Type B pancreatic cell (in vitro differentiated cells): Measurements from ENCODE around the gene GRK5. TPM values are rescaled to one million over a fixed set of nuclear protein-coding genes. Genes with fewer than 3 reads are reported as not detected.

ENCODE experiments used
- DNase-seq: peaks from one replicate; pipeline ENCODE4 v3.0.0; 2021; ENCODE audit warnings: mixed read lengths; ENCODE audit not compliant: unreplicated experiment; ENCODE audit errors: extremely low spot score
- H3K27ac Mint-ChIP-seq: 2 replicates; pipeline ENCODE4 v1.8.0; 2021; ENCODE audit warnings: mild to moderate bottlenecking, mixed read lengths
- H3K27me3 Mint-ChIP-seq: 2 replicates; pipeline ENCODE4 v1.8.0; 2021; ENCODE audit warnings: mixed read lengths
- H3K36me3 Mint-ChIP-seq: 2 replicates; pipeline ENCODE4 v1.8.0; 2021; ENCODE audit warnings: mixed read lengths
- H3K4me1 Mint-ChIP-seq: one replicate; pipeline ENCODE4 v1.8.0; 2021; ENCODE audit warnings: mixed read lengths; ENCODE audit not compliant: unreplicated experiment
- H3K4me3 Mint-ChIP-seq: 2 replicates; pipeline ENCODE4 v1.8.0; 2021; ENCODE audit warnings: mild to moderate bottlenecking, mixed read lengths
- H3K9me3 Mint-ChIP-seq: 2 replicates; pipeline ENCODE4 v1.8.0; 2021; ENCODE audit warnings: mixed read lengths
- total RNA-seq: library from RNA; stranded (reverse); gene quantifications from 2 replicates; pipeline ENCODE4 v1.2.1, GENCODE V29; 2021; ENCODE audit warnings: low replicate concordance
- TF ChIP-seq, protein P1 (sequence below): fragments of 200-600 bp; sonication (generic); conservative IDR thresholded peaks from 2 replicates; pipeline ENCODE4 v1.5.0; 2021; ENCODE audit warnings: antibody characterized with exemption, mild to moderate bottlenecking

GRK5 gene
- total RNA-seq, 1 donor from 2014 or later = 24.8 TPM

DNA sequence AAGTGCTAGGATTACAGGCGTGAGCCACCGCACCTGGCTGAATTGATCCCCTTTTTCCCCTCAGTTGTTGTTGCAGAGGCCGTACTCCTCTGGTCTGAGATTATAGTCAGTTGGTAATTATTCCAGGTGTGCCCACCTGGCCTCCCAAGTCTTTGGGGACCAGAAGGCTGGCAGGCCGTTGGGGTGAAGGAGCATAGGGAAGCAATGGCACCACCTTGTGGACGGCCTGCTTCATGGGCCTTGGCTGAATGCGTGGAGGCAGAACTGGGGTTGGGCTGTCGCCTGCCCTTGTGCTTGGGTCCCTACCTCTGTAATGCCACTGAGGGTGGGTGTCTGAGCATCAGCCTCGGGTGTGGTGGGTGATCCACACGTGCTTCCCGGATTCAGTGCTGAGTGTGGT, 209.5 kb downstream of the GRK5 start:
- TF ChIP-seq, protein P1, sequence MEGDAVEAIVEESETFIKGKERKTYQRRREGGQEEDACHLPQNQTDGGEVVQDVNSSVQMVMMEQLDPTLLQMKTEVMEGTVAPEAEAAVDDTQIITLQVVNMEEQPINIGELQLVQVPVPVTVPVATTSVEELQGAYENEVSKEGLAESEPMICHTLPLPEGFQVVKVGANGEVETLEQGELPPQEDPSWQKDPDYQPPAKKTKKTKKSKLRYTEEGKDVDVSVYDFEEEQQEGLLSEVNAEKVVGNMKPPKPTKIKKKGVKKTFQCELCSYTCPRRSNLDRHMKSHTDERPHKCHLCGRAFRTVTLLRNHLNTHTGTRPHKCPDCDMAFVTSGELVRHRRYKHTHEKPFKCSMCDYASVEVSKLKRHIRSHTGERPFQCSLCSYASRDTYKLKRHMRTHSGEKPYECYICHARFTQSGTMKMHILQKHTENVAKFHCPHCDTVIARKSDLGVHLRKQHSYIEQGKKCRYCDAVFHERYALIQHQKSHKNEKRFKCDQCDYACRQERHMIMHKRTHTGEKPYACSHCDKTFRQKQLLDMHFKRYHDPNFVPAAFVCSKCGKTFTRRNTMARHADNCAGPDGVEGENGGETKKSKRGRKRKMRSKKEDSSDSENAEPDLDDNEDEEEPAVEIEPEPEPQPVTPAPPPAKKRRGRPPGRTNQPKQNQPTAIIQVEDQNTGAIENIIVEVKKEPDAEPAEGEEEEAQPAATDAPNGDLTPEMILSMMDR = peak; percentile 78
- Mint-ChIP-seq H3K4me1 (peaks cover 28% of the 10 kb centered on the region), H3K4me3 (no peak overlapping the region), H3K27me3 (peaks cover 7% of the 10 kb centered on the region), H3K9me3 (no peaks in the 10 kb centered on the region), H3K27ac (no peak overlapping the region), H3K36me3 (no peaks in the 10 kb centered on the region)
- no peak for DNase-seq

DNA sequence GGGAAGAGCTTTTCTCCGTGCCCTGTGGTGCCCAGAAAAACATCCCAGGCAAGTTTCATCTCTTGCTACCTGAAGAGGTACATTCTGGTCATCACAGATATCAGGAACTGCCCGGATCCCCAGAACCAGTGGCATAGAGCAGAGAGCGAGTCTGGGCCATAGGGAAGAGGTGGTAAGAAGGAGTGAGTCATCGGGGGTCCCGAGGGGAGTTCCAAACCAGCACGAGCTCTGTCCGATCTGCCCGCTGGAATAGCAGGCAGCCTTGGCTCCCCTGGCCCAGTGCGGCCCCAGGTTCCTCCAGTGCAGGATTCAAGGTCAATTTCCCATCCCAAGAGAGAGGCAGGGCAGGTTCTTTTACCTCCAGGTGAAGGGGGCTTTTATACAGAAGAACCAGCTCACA, 210.5 kb downstream of the GRK5 start:
- peak overlapping the region; percentile 60 for H3K27ac Mint-ChIP-seq
- peaks cover 7% of the 10 kb centered on the region for H3K27me3 Mint-ChIP-seq
- H3K4me3 Mint-ChIP-seq = no peak overlapping the region
- TF ChIP-seq, protein P1 = no peak
- H3K4me1 Mint-ChIP-seq = peaks cover 22% of the 10 kb centered on the region
- no peak for DNase-seq
- H3K9me3 Mint-ChIP-seq = no peaks in the 10 kb centered on the region
- no peaks in the 10 kb centered on the region for H3K36me3 Mint-ChIP-seq

DNA sequence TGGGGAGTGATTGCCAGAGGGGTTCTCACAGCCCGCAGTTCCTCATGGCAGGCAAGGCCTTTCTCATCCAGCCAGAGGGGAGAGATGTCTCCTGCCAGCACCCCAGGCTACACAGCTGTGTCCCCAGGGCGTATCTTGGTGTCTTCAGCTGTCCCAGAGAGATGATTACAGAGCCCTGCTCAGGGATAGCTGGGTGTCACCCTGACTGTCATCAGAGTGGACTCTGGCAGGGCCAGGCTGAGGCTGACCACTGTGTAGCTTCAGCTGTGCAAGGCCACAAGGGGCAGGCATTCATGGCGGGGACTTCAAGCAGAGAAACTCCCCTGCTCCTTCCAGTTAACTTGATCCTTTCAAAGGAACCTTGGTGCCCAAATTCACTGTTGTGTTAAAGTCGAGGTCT, 211.0 kb downstream of the GRK5 start:
- TF ChIP-seq, protein P1 = no peak
- H3K27me3 Mint-ChIP-seq = peaks cover 3% of the 10 kb centered on the region
- H3K36me3 Mint-ChIP-seq = no peaks in the 10 kb centered on the region
- H3K4me3 Mint-ChIP-seq = no peak overlapping the region
- H3K4me1 Mint-ChIP-seq = peaks cover 17% of the 10 kb centered on the region
- no peak overlapping the region for H3K27ac Mint-ChIP-seq
- H3K9me3 Mint-ChIP-seq = no peaks in the 10 kb centered on the region
- DNase-seq = no peak

DNA sequence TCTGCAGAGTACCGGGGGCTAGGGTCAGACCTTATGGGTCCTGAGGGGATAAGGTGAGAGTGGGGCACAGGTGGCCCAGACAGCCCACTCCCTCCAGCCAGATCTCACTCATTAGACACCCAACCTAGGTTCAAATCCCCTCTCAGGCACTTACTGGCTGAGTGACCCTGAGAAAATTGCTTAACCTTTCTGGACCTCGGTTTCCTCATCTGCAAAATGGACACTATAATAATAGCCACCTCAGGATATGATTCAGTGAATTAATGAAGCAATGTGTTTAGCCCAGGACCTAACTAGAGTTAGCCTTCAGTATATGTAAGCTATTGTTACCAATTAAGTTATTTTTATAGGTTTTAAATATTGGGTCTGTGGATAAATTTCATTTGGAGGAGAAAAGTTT, 212.6 kb downstream of the GRK5 start:
- DNase-seq = no peak
- TF ChIP-seq, protein P1 = no peak
- Mint-ChIP-seq H3K27me3 (peaks cover 3% of the 10 kb centered on the region), H3K36me3 (peaks cover 4% of the 10 kb centered on the region), H3K4me1 (peaks cover 4% of the 10 kb centered on the region), H3K4me3 (no peak overlapping the region), H3K27ac (no peak overlapping the region), H3K9me3 (no peaks in the 10 kb centered on the region)

DNA sequence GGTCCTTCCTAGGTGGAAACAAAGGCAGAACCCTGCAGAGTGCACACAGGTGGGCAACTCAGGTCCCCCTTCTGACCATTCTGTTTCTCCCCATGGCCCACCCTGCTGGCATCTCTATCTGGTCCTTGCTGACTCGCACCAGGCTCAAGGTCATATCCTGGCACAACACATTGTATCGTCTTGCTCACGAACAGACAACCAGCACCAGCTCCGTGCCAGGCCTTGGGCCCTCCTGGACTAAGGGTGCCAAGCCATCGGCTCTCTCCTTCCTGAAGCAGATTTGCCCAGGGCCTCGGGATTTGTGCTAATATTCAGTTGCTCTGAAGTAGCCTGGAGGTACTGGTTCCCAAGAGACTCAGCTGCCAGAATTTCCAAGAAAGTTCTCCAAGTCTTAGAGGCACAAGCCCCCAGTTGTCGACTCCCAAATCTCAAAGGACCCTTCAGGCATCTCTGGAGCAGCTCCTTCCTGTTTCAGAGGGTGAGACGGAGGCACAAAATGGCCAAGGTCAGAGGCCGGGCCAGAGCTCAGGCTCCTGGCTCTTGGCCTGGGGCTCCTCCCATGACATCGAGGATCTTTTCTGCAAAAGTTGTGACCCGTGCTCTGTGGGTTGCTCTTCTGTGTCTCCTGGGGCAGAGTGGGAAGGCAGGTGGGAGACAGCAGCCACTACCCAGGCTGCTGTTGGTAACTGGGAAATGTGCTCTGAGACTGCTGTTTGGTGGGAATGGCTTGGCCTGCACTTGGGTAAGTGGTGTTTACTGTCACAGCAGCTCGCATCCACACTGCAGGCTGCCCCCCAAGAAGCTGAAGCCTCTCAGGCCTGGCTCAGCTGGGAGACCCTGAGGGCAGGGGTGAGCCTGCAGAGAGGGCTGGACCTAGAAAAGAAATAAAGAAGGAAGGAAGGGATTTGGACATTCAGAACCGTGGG, 213.8 kb downstream of the GRK5 start:
- no peaks in the 10 kb centered on the region for H3K9me3 Mint-ChIP-seq
- H3K4me3 Mint-ChIP-seq = no peak overlapping the region
- no peak for DNase-seq
- H3K27ac Mint-ChIP-seq = no peak overlapping the region
- peaks cover 4% of the 10 kb centered on the region for H3K4me1 Mint-ChIP-seq
- peaks cover 3% of the 10 kb centered on the region for H3K27me3 Mint-ChIP-seq
- peaks cover 4% of the 10 kb centered on the region for H3K36me3 Mint-ChIP-seq
- TF ChIP-seq, protein P1 = no peak
